22Rv1 (cell line): Measurements from ENCODE around the gene TTLL9.

Source experiments
- H3K27ac ChIP-seq: fragments of 450-650 bp; 2 replicates; pipeline ENCODE4 v1.5.1; 2017
- CTCF ChIP-seq: fragments of 450-650 bp; IDR thresholded peaks from 2 replicates; pipeline ENCODE4 v1.5.1; 2017; ENCODE audit warnings: mild to moderate bottlenecking
- ZFX ChIP-seq: fragments of 450-650 bp; IDR thresholded peaks from 2 replicates; pipeline ENCODE4 v1.6.1; 2017; ENCODE audit warnings: antibody characterized with exemption, borderline replicate concordance

TTLL9 gene

DNA sequence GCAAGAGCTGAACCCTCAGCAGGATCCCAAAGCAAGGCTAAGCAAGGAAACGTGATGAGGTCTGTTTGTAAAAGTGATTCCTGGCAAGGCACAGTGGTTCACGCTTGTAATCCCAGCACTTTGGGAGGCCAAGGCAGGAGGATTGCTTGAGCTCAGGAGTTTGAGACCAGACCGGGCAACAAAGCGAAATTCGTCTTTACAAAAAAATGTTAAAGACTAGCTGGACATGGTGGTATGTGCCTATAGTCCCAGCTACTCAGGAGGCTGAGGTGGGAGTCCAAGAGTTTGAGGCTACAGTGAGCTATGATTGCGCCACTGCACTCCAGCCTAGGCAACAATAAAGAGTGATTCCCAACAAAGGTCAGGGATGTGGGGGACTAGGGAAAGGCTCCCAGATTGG, 93.5 kb downstream of the TTLL9 start:
- H3K27ac ChIP-seq = no peak overlapping the region
- TF ChIP-seq ZFX (no peak), CTCF (no peak)

- H3K27ac ChIP-seq = no peak overlapping the region
- no peak for TF ChIP-seq ZFX
- no peak for TF ChIP-seq CTCF
Observed at GRCh38 chr20:31966991-31967655, 96.7 kb downstream of the TTLL9 start.

DNA sequence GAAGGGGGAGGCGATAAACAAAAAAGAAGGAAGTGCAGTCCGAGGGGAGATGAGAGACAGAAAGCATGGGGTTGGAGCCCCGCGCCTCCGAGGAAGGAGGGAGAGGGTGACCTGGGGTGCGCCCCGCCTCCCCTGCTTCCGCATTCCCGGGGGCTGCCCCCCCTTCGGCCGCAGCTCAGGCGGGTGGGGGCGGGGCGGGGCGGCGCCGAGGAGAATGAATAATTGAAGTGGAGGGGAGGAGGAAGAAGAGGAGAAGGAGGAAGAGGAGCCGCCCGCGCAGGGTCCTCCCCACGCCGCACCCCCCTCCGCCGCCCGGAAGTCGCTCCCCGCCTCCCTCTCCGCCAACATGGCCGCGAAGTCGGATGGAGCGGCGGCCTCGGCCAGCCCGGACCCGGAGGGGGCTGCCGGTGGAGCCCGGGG, 97.4 kb downstream of the TTLL9 start, which contains the start of gene XKR7:
XKR7 (plus strand) TSS at position 322 of the 420 bp plus-strand sequence; CDS start at position 347, 25 bp downstream.
- TF ChIP-seq CTCF (no peak), ZFX (no peak)
- no peak within 1 kb of the TSS for H3K27ac ChIP-seq

DNA sequence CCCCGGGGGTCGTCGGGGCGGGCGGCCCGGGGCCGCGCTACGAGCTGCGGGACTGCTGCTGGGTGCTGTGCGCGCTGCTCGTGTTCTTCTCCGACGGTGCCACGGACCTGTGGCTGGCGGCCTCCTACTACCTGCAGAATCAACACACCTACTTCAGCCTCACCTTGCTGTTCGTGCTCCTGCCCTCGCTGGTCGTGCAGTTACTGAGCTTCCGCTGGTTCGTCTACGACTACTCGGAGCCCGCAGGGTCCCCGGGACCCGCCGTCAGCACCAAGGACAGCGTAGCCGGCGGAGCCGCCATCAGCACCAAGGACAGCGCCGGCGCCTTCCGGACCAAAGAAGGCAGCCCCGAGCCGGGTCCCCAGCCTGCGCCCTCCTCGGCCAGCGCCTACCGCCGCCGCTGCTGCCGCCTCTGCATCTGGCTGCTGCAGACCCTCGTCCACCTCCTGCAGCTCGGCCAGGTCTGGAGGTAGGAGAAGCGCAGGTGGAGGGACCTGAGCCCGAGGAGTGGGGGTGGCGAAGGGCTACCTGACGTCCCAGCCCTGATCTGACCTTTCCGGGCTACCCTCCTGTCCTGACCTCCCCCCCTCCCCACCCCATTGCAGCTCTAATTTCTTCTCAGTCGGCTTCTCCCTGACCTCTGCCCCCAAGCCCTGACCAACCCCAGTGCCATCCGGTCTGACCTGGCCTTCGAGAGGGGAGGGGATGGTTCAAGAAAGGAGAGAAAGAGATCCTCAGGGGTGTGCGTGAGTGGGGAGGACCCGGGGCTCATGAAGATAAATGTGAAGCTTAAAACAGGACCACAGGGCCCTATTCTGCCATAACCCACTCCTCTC, 98.1 kb downstream of the TTLL9 start:
- TF ChIP-seq CTCF = no peak
- no peak for TF ChIP-seq ZFX
- H3K27ac ChIP-seq = no peak overlapping the region

DNA sequence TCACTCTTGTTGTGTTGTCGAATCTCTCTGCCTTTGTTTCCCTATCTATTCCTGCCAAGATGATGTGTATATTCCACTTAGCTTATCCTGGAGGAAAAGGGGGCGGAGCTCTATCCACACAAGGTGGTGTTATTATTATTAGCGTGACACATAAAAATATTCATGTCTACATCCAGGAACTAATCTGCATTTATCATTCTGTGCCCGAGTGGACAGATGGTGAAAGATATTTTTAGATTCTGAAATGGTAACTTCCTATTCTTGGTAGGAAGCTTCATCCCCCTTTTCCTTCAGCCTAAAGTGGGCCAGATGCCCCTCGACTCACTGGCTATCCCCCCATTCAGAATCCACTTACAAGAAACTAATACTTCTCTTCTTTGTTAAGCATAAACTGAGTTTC, 99.6 kb downstream of the TTLL9 start:
- no peak overlapping the region for H3K27ac ChIP-seq
- TF ChIP-seq CTCF = no peak
- TF ChIP-seq ZFX = no peak

DNA sequence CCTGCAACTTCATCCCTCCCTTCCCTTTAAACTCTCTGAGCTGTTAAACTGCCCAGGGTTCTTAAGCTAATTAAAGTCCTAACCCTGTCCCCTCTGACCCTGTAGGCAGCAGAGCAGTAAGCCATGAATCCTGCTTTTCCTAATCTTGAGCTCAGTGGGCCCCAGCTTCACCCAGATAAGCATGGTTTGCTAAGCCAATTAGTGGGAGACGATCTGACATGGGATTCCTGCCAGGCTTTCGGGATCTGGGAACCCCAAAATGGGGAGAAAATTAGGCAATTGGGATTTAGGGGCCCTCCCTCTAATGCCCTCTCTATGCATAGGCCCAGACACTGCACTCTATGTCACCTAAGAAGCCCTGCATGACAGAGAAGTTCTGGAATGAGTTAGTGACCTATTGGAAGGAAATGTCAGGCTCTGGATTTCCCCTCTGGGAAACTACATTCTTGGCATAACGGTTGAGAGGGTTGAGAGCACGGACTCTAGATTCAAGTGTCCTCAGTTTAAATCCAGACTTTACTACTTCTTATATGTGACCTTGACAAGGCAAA, 102.1 kb downstream of the TTLL9 start:
- TF ChIP-seq ZFX (no peak), CTCF (no peak)
- H3K27ac ChIP-seq = no peak overlapping the region

DNA sequence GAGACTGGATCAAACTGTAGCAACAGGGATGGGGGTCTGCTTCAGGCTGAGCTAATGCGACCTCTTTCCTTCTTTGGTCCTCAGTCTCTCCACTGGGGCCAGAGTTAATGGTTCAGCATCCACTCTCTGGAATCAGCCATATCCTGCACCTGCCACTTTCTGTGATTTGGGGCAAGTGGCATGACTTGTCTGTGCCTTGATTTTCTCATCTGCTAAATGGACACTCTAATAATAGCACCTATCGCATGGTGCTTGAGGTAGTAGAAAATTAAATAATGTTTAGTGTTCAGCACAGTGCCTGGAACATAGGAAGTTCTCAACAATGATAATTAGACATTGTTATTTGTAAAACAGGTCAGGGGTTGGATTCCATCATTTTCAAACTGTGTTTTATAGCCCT, 103.9 kb downstream of the TTLL9 start:
- TF ChIP-seq CTCF (no peak), ZFX (no peak)
- H3K27ac ChIP-seq = no peak overlapping the region
